Psoas muscle (tissue), 8 donors: ENCODE measurements around the gene TRIM71. TPM values are rescaled to one million over a fixed set of nuclear protein-coding genes. Genes with fewer than 3 reads are reported as not detected.

Experiments used
- ATAC-seq, 4 donors: fragments of 200-7000 bp; cut with Tn5 transposase; one replicate each; pipeline ENCODE4 v1.9.1; 2020; ENCODE audit warnings: moderate library complexity in 3 of 4, mild to moderate bottlenecking in 2 of 4
- DNase-seq, 2 donors: peaks; one replicate each; pipeline ENCODE4 v3.0.0-alpha.2; 2020
- H3K27ac ChIP-seq: fragments of 200-600 bp; one replicate; pipeline ENCODE4 v1.8.0; 2022
- H3K27me3 ChIP-seq, 3 donors: fragments of 200-600 bp in 1 of 3; one replicate each; pipeline versions ENCODE4 v1.6.1 to v1.8.0; 2013 to 2022; ENCODE audit warnings: low read length in 2 of 3, mild to moderate bottlenecking in 2 of 3, moderate library complexity in 1 of 3; ENCODE audit not compliant: insufficient read depth in 3 of 3
- H3K36me3 ChIP-seq, 2 donors: fragments of 200-600 bp in 1 of 2; one replicate each; pipeline versions ENCODE4 v1.6.1 to v1.8.0; 2013 to 2022; ENCODE audit warnings: low read depth in 1 of 2, mild to moderate bottlenecking in 1 of 2, moderate library complexity in 1 of 2; ENCODE audit not compliant: insufficient read depth in 1 of 2
- H3K4me1 ChIP-seq: fragments of 200-600 bp; one replicate; pipeline ENCODE4 v1.8.0; 2022
- H3K4me3 ChIP-seq: fragments of 200-600 bp; one replicate; pipeline ENCODE4 v1.8.0; 2022; ENCODE audit warnings: mild to moderate bottlenecking
- H3K9me3 ChIP-seq: fragments of 200-600 bp; one replicate; pipeline ENCODE4 v1.8.0; 2022
- CTCF ChIP-seq: fragments of 200-600 bp; IDR thresholded peaks from one replicate; pipeline ENCODE4 v1.8.0; 2022; ENCODE audit warnings: antibody characterized with exemption
- WGBS, 3 donors: extraction: QIAGEN DNeasy Blood & Tissue Kit; methylation state at CpG; one replicate each; pipeline versions ENCODE4 v1.1.6 to v1.1.7; 2013; 5-methylcytosine and 5-hydroxymethylcytosine counted together
- intact Hi-C, 2 donors: fragments of 100-400 bp; cut with DNase I; formaldehyde crosslinking; loops; one replicate each; pipeline versions ENCODE4 v1.11.0 to v1.14.2; 2022
- polyA plus RNA-seq, 3 donors: library from polyadenylated mRNA; stranded (reverse); fragments of 200-250 nt; gene quantifications; one replicate each; pipeline ENCODE4 v1.2.3, GENCODE V29; 2013
- total RNA-seq, 4 donors: library from RNA; stranded (reverse); fragmentation: NEBNext Ultra II Directional in 2 of 4; extraction: Animal tissue kit (Norgen Biotek cat#: 25700) in 2 of 4; gene quantifications; one replicate each; pipeline versions ENCODE4 v1.2.1 to v1.2.4, GENCODE V29; 2021 to 2023
- donor health status: healthy with polysubstance abuse.
- donor health status: DM: no; HTN: no; CAD: no; lungs with moderate emphysema.
- donor health status: Bipolar disorder and iron deficiency.
- donor health status: healthy.
- donor health status: DM: yes; HTN: yes; CAD: no.
- donor health status: DM: no; HTN: no; CAD: no.
- donor health status: DM: no; HTN: no; CAD: no.
- donor health status: DM: yes; HTN: yes; CAD: no.

Gene TRIM71
- total and polyA plus RNA-seq, 7 donors = 0.01 TPM; not detected in 6

GRCh38 chr3:32872487-32873382 lies 54.9 kb downstream of the TRIM71 start:
- intact Hi-C loops = no loop called here
- Histone ChIP-seq H3K27me3 (no peaks in the 10 kb centered on the region), H3K9me3 (no peaks in the 10 kb centered on the region), H3K4me1 (peaks cover 9% of the 10 kb centered on the region), H3K27ac (no peak overlapping the region), H3K36me3 (no peaks in the 10 kb centered on the region), H3K4me3 (no peak overlapping the region)
- DNase-seq (no peak), ATAC-seq (peak in 3 of 4 donors; percentile 74 to 90 (median 86))
- WGBS, 3 donors = 53 to 74% (median 56%) methylated on average over 5 to 6 of the region's 6 CpGs
- TF ChIP-seq CTCF = no peak

GRCh38 chr3:32873531-32874130 lies 55.8 kb downstream of the TRIM71 start:
- no peak for TF ChIP-seq CTCF
- H3K27ac ChIP-seq = no peak overlapping the region
- no peak for ATAC-seq
- peak in 1 of 2 donors; percentile 21 for DNase-seq
- H3K4me3 ChIP-seq = no peak overlapping the region
- intact Hi-C loops = no loop called here
- peaks cover 9% of the 10 kb centered on the region for H3K4me1 ChIP-seq
- H3K9me3 ChIP-seq = no peaks in the 10 kb centered on the region
- H3K27me3 ChIP-seq = no peaks in the 10 kb centered on the region
- no peaks in the 10 kb centered on the region for H3K36me3 ChIP-seq
- WGBS, 3 donors = 60 to 66% (median 61%) methylated on average over 12 of the region's 12 CpGs

GRCh38 chr3:32876920-32877319 lies 59.1 kb downstream of the TRIM71 start:
- no peak for TF ChIP-seq CTCF
- no peak overlapping the region for H3K4me3 ChIP-seq
- no peaks in the 10 kb centered on the region for H3K36me3 ChIP-seq
- intact Hi-C loops = no loop called here
- no peak overlapping the region for H3K27ac ChIP-seq
- H3K27me3 ChIP-seq = no peaks in the 10 kb centered on the region
- H3K4me1 ChIP-seq = peaks cover 9% of the 10 kb centered on the region
- no peaks in the 10 kb centered on the region for H3K9me3 ChIP-seq
- ATAC-seq (no peak), DNase-seq (no peak)
- WGBS, 3 donors = 92 to 96% (median 95%) methylated on average over 5 of the region's 5 CpGs

GRCh38 chr3:32877598-32877997 lies 59.8 kb downstream of the TRIM71 start:
- no peak for TF ChIP-seq CTCF
- no peaks in the 10 kb centered on the region for H3K9me3 ChIP-seq
- no peak overlapping the region for H3K27ac ChIP-seq
- peaks cover 9% of the 10 kb centered on the region for H3K4me1 ChIP-seq
- no peak overlapping the region for H3K4me3 ChIP-seq
- intact Hi-C loops = no loop called here
- no peaks in the 10 kb centered on the region for H3K36me3 ChIP-seq
- no peak for ATAC-seq
- no peaks in the 10 kb centered on the region for H3K27me3 ChIP-seq
- DNase-seq = no peak
- WGBS, 3 donors = 89 to 91% (median 90%) methylated on average over 2 of the region's 2 CpGs
